ENCODE measurements around the gene EPB41L2. TPM values are rescaled to one million over a fixed set of nuclear protein-coding genes. Genes with fewer than 3 reads are reported as not detected.
A peak's percentile ranks its signal among the peaks of the same experiment; 100 is the strongest.

Gene EPB41L2
- total RNA-seq, 2 donors from 2014 or later = 43.5 to 47.2 TPM

GRCh38 chr6:130970839-130971410 is 92.1 kb downstream of the EPB41L2 start:
- Histone ChIP-seq H3K27me3 (no peaks in the 10 kb centered on the region), H3K27ac (no peak overlapping the region), H3K9me3 (no peaks in the 10 kb centered on the region), H3K4me1 (peaks cover 4% of the 10 kb centered on the region), H3K36me3 (replicated peaks in 1 of 2; ENCODE audit: insufficient read depth in 1 of 2, low read depth in 2 of 2) (no peaks in the 10 kb centered on the region), H3K4me3 (no peak overlapping the region)
- no peak for TF ChIP-seq POLR2A (IDR thresholded peaks at IDR 0.05)
- TF ChIP-seq CTCF (IDR thresholded peaks at IDR 0.05) = no peak
- intact Hi-C loops (cut with DNase I) = no loop called here
- DNase-seq (no peak), ATAC-seq (no peak)
- WGBS, 2 donors = 91 to 93% methylated on average over 9 of the region's 9 CpGs

GRCh38 chr6:130969791-130970491 is 93.1 kb downstream of the EPB41L2 start:
- Histone ChIP-seq H3K27ac (peak overlapping the region in 3 of 4 donors; percentile 3 to 21 (median 19)), H3K4me3 (no peak overlapping the region), H3K9me3 (no peaks in the 10 kb centered on the region), H3K4me1 (peaks cover 4% of the 10 kb centered on the region), H3K27me3 (no peaks in the 10 kb centered on the region), H3K36me3 (replicated peaks in 1 of 2; ENCODE audit: insufficient read depth in 1 of 2, low read depth in 2 of 2) (no peaks in the 10 kb centered on the region)
- 28 to 45% methylated on average over 8 of the region's 8 CpGs for WGBS, 2 donors
- DNase-seq (peak in 2 of 4 donors; percentile 14 to 18), ATAC-seq (peak; percentile 45)
- intact Hi-C loops (cut with DNase I) = no loop called here
- TF ChIP-seq CTCF (IDR thresholded peaks at IDR 0.05) (no peak), POLR2A (IDR thresholded peaks at IDR 0.05) (no peak)

- no peaks in the 10 kb centered on the region for H3K9me3 ChIP-seq
- peaks cover 4% of the 10 kb centered on the region for H3K4me1 ChIP-seq
- no peak for TF ChIP-seq POLR2A (IDR thresholded peaks at IDR 0.05)
- TF ChIP-seq CTCF (IDR thresholded peaks at IDR 0.05) = no peak
- ATAC-seq = no peak
- no peaks in the 10 kb centered on the region for H3K36me3 ChIP-seq (replicated peaks in 1 of 2; ENCODE audit: insufficient read depth in 1 of 2, low read depth in 2 of 2)
- no peak overlapping the region for H3K4me3 ChIP-seq
- 52 to 61% methylated on average over 4 of the region's 4 CpGs for WGBS, 2 donors
- H3K27ac ChIP-seq = peak overlapping the region in 2 of 4 donors; percentile 19 to 21
- H3K27me3 ChIP-seq = no peaks in the 10 kb centered on the region
- intact Hi-C loops (cut with DNase I) = no loop called here
- DNase-seq = no peak
Observed at GRCh38 chr6:130969166-130969565, 93.9 kb downstream of the EPB41L2 start.

GRCh38 chr6:130968476-130968875 is 94.6 kb downstream of the EPB41L2 start:
- 65 to 70% methylated on average over 4 of the region's 4 CpGs for WGBS, 2 donors

More at GRCh38 chr6:130968476-130968875, 94.6 kb downstream of the EPB41L2 start:
- TF ChIP-seq POLR2A (IDR thresholded peaks at IDR 0.05) (no peak), CTCF (IDR thresholded peaks at IDR 0.05) (no peak)
- ATAC-seq = no peak
- H3K4me3 ChIP-seq = no peak overlapping the region
- intact Hi-C loops (cut with DNase I) = no loop called here
- H3K4me1 ChIP-seq = peaks cover 4% of the 10 kb centered on the region
- no peak overlapping the region for H3K27ac ChIP-seq
- DNase-seq = no peak
- H3K9me3 ChIP-seq = no peaks in the 10 kb centered on the region
- H3K36me3 ChIP-seq (replicated peaks in 1 of 2; ENCODE audit: insufficient read depth in 1 of 2, low read depth in 2 of 2) = no peaks in the 10 kb centered on the region
- H3K27me3 ChIP-seq = no peaks in the 10 kb centered on the region

Data from body of pancreas (tissue), 4 donors.